ENCODE data around the gene TICAM2.

TICAM2 gene

GRCh38 chr5:115605436-115605835 is 3.2 kb upstream of the TICAM2 start:
- DNase-seq, result no peak

GRCh38 chr5:115602591-115603125 is 379 bp upstream of the TICAM2 start:
- DNase-seq, result no peak

- DNase-seq, result no peak
These were observed 1.5 kb downstream of the TICAM2 start for GRCh38 chr5:115600766-115601165.

- no peak for DNase-seq
These were observed 2.4 kb downstream of the TICAM2 start for GRCh38 chr5:115599924-115600323.

- no peak for DNase-seq
These were observed 2.8 kb downstream of the TICAM2 start for GRCh38 chr5:115599502-115599901.

- no peak for DNase-seq
These were observed 7.9 kb downstream of the TICAM2 start for GRCh38 chr5:115594128-115595047.

GRCh38 chr5:115589043-115589442 is 13.2 kb downstream of the TICAM2 start:
- DNase-seq, result no peak

GRCh38 chr5:115588640-115589039 is 13.6 kb downstream of the TICAM2 start:
- DNase-seq, result no peak

- DNase-seq, result no peak
These were observed 15.6 kb downstream of the TICAM2 start for GRCh38 chr5:115586525-115587146.

- DNase-seq, result no peak
These were observed 17.0 kb downstream of the TICAM2 start for GRCh38 chr5:115585265-115585664.

GRCh38 chr5:115584501-115584900 is 17.8 kb downstream of the TICAM2 start:
- no peak for DNase-seq

GRCh38 chr5:115583474-115583873 is 18.8 kb downstream of the TICAM2 start:
- no peak for DNase-seq

- DNase-seq, result no peak
These were observed 21.3 kb downstream of the TICAM2 start for GRCh38 chr5:115580941-115581340.

- DNase-seq, result no peak
These were observed 22.5 kb downstream of the TICAM2 start for GRCh38 chr5:115579747-115580173.

GRCh38 chr5:115579216-115579615 is 23.1 kb downstream of the TICAM2 start:
- no peak for DNase-seq

GRCh38 chr5:115578657-115579056 is 23.6 kb downstream of the TICAM2 start:
- no peak for DNase-seq

GRCh38 chr5:115577741-115578140 is 24.5 kb downstream of the TICAM2 start:
- no peak for DNase-seq

- DNase-seq, result no peak
These were observed 24.9 kb downstream of the TICAM2 start for GRCh38 chr5:115577329-115577728.

GRCh38 chr5:115575167-115576070 is 26.9 kb downstream of the TICAM2 start:
- no peak for DNase-seq

GRCh38 chr5:115573133-115573532 is 29.1 kb downstream of the TICAM2 start:
- no peak for DNase-seq

GRCh38 chr5:115571441-115571878 is 30.8 kb downstream of the TICAM2 start:
- no peak for DNase-seq

GRCh38 chr5:115568668-115569067 is 33.6 kb downstream of the TICAM2 start:
- no peak for DNase-seq

- no peak for DNase-seq
These were observed 37.0 kb downstream of the TICAM2 start for GRCh38 chr5:115565233-115565632.
